ENCODE results near the gene ABCA2.

DNA sequence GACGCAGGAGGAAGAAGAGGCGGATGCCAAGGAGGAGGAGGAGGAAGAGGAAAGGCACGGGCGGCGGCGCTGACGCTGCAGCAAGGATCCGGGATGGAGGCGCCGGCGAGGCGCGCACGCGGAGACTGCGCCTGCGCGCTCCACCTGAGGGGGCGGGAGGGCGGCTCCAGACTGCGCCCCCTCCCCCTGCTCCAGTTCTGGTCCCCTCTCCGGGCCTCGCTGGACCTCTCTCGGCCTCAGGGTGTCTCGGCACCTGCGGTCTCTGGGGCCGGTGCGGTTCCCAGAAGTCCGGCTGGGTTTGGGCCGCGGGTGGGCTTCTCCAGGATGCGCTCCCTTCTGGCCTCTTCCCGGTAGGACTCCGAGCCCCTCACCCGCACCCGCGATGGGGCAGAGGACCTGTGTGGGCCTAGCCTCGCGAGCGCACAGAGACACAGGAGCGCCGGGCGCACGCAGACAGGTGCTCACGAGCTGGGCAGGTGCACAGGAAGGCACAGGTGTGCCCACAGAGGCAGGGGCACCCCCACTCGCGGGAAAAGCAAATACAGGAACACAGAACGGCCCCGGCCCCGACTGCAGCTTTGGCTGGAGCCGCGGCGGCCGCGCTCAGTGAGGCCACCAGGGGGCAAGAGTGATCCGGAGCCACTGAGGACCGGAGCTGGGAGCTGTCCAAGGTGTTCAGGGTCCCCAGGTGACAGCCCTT is 18.2 kb upstream of the ABCA2 start, which contains the start of gene NPDC1:
- no peak for TF ChIP-seq TARDBP (IDR thresholded peaks at IDR 0.05)
- TF ChIP-seq L3MBTL2 (conservative IDR thresholded peaks at IDR 0.05), result peak; percentile 65; the same call in 1 of the 2 replicates
- TF ChIP-seq, protein P1, sequence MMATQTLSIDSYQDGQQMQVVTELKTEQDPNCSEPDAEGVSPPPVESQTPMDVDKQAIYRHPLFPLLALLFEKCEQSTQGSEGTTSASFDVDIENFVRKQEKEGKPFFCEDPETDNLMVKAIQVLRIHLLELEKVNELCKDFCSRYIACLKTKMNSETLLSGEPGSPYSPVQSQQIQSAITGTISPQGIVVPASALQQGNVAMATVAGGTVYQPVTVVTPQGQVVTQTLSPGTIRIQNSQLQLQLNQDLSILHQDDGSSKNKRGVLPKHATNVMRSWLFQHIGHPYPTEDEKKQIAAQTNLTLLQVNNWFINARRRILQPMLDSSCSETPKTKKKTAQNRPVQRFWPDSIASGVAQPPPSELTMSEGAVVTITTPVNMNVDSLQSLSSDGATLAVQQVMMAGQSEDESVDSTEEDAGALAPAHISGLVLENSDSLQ (IDR thresholded peaks at IDR 0.05), result no peak
- no peak for TF ChIP-seq SP1 (IDR thresholded peaks at IDR 0.05)
- TF ChIP-seq LEF1 (IDR thresholded peaks at IDR 0.05; ENCODE audit: borderline replicate concordance), result no peak
- no peak for TF ChIP-seq ZNF384 (IDR thresholded peaks at IDR 0.05)
